Left kidney (tissue), 2 donors: ENCODE results near the gene RAVER2. TPM values are rescaled to one million over a fixed set of nuclear protein-coding genes. Genes with fewer than 3 reads are reported as not detected.
A peak's percentile ranks its signal among the peaks of the same experiment; 100 is the strongest.
"Not testable (repeated sequence)": the region's sequence is repeated elsewhere in the genome, so short reads cannot be mapped to it uniquely, and the experiment has no call there.

Experiments
- DNase-seq: peaks from one replicate; pipeline ENCODE4 v3.0.0-alpha.2; 2013
- polyA plus RNA-seq: library from polyadenylated mRNA; unstranded; fragments of 120-200 nt; gene quantifications from one replicate; pipeline ENCODE4 v1.2.1, GENCODE V29; 2013; ENCODE audit not compliant: insufficient read length

RAVER2 gene
- polyA plus RNA-seq, 1 donor, result 35.0 TPM

DNA sequence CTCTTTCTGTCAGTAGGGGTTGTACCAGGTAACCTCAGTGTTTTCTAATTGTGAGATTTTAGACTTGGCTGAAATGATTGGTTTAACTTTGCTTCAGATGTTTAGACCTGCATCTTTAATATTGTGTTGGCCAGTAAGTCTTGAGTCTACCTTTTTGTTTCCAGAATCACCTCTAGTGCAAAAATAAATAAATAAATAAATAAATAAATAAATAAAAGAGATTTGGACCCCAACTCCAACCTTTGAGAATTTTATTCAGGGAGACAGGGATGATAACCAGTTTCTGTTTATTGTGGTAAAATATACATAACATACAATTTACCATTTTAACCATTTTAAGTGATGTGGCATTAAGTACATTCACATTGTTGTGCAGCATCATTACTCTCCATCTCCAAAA is 64.4 kb downstream of the RAVER2 start:
- DNase-seq, result no peak

DNA sequence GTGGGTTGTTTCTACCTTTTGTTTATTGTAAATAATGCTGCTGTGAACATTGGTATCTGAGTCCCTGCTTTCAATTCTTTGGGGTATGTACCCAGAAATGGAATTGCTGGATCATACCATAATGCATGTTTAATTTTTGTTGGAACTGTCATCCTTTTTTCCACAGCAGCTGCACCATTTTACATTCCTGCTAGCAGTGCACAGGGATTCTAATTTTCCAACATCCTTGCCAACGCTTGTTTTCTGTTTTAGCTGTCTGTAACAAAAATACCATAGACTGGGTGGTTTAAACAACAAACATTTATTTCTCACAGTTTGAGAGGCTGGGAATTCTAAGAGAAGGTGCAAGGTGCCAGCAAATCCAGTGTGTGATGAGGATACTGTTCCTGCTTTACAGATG is 65.1 kb downstream of the RAVER2 start:
- no peak for DNase-seq

DNA sequence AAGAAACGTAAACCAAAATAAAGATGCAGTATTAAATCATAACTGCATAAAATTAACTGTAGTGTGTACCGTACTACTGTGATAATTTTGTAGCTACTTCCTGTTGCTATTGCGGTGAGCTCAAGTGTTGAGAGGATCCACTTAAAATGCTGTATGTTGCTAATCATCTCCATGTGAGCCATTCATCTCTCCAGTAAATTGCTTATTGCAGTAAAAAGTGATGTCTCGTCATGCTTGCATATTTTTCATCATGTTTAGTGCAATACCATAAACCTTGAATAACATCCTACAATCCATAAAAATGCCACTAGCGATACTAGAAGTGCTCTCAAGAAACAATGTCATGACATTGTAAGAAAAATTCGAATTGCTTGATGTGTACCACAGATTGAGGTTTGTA is 66.3 kb downstream of the RAVER2 start:
- DNase-seq, result no peak

DNA sequence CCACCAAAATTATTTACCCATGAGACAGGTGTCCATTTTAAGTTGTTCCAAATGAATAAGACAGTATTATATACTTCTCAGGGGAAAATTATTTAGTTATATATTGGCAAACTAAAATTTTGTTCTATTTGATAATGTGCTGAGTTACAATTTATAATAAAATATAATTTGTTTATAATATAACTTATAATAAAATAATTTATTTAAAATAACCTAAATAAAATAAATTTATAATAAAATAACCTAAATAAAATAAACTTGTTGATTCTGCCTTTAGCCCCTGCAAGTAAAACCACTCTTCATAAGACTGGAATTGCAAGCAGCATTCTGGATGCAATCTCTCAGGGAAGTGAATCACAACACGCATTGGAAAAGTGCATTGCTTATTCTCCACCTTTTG is 69.6 kb downstream of the RAVER2 start:
- DNase-seq, result no peak

GRCh38 chr1:64817364-64817763 is 72.5 kb downstream of the RAVER2 start:
- DNase-seq, result not testable (repeated sequence)

DNA sequence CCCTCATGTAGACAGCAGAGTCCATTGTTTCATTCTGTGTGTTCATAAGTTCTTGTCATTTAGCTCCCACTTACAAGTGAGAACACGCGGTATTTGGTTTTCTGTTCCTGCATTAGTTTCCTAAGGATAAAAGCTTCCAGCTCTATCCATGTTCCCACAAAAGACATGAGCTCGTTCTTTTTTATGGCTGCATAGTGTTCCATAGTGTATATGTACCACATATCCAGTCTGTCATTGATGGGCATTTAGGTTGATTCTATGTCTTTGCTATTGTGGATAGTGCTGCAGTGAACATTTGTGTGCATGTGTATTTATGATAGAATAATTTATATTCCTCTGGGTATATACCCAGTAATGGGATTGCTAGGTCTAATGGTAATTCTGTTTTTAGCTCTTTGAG is 75.7 kb downstream of the RAVER2 start:
- not testable (repeated sequence) for DNase-seq

GRCh38 chr1:64822621-64823020 is 77.7 kb downstream of the RAVER2 start:
- no peak for DNase-seq

DNA sequence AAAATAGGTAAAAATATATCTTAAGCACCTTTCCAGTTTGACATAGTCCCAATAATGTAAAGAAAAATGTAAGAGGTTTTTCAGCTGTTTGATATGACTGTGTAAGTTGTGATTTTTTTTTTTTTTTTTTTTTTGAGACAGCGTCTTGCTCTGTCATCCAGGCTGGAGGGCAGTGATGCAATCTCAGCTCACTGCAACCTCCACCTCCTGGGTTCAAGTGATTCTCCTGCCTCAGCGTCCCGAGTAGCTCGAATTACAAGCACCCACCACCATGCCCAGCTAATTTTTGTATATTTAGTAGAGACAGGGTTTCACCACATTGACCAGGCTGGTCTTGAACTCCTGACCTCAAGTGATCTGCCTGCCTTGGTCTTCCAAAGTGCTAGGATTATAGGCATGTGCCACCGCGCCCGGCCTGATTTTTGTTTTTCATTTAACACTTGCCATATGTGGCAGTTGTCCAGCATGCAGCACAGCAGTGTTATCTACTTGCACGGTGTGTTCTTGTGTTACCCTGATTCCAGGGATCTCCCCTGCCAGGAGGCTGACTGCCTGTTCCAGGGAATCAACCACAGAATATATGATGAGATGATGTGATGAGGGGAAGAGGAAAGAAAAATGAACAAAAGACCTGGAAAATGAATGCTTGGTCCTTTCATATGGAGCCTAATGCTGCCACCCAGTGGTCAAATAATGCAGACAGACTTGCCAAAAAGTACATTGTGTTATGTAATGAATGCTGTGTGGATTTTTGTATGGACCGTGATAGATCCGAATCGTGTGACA is 79.0 kb downstream of the RAVER2 start:
- peak; percentile 79 for DNase-seq

GRCh38 chr1:64826991-64827390 is 82.1 kb downstream of the RAVER2 start:
- no peak for DNase-seq

GRCh38 chr1:64828829-64829228 is 84.0 kb downstream of the RAVER2 start:
- DNase-seq, result no peak

GRCh38 chr1:64829411-64830029 is 84.6 kb downstream of the RAVER2 start:
- peak; percentile 18 for DNase-seq

DNA sequence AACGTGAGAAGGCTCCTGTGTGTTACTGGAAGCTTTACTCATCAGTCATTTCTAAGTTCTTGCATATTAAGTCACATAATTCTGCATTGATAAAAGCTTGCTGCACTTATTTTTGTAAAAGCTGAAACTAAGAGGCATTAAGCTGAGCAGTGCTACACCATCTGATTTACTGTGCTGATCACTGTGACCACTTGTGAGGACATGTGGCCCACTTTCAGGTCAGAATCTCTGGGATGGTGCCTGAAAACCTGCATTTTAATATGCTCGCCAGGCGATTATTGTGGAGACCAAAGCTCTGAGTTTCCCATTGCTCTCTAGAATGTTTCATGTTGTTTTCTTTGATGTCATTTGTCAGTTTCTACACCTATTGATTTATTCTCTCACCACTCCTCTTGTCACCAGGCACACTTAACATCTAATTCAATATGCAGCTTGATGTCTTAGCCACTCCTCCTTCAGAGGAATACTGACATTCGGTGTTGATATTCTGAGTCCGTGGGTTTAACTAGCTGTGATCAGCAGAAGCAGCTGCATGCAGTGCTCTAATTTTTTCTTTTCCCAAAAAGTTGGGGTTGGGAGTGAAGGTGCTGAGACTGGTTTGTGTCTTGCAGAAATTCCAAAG is 85.3 kb downstream of the RAVER2 start:
- DNase-seq, result no peak

DNA sequence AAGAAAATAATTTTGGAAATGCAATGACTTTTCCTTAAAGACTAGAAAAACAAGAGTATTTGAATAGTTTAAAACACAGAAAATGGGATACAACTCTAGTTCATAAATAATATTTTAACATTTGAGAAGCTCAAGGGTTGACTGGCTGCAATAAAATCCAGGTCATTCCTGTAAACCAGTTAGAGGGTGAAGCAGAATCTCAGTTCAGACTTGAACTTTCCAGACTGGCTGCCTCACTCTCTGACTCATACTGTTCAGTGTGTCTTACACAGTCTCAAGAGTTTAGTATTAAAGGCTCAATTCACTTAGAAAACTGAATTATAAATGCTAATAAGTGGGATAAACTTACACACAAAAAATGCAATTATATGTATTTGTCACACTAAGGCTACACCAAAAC is 89.9 kb downstream of the RAVER2 start:
- no peak for DNase-seq

- DNase-seq, result no peak
These were observed 91.9 kb downstream of the RAVER2 start for GRCh38 chr1:64836802-64837201.

DNA sequence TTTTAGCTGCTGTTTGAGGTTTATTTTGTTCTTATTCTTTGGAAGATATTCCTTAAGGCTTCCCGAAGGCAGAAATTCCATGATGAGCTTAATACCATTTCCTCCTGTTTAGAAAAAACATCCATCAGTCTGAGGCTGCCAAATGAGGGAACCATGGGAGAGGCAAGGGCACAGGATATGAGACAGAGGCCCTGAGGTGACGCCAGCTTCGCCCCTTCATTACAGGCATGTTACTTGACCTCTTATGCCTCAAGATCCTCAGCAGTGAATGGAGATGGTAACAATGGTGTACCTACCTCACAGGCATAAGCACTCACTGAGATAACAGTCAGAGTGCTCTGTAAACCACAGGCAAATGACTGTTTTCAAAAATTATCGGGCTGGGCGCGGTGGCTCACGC is 93.6 kb downstream of the RAVER2 start:
- no peak for DNase-seq

DNA sequence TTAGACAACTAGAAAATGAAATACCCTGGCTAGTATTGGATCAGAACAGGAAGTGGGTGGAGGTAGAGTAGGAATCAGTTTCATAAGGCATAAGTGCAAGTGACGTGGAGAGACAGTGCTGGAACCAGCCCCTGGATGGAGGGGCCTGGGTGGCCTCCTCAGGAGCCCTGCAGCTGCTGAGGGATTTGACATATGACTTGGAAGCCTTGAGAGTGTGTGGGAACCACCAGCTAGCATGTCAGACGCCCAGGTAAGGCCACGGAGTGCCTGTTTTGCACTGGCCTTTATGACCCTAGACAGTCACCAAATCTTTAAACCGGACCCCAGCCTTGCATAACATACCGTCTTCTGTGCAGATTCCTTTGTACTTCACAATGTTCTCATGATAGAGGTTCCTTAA is 94.4 kb downstream of the RAVER2 start:
- DNase-seq, result no peak

DNA sequence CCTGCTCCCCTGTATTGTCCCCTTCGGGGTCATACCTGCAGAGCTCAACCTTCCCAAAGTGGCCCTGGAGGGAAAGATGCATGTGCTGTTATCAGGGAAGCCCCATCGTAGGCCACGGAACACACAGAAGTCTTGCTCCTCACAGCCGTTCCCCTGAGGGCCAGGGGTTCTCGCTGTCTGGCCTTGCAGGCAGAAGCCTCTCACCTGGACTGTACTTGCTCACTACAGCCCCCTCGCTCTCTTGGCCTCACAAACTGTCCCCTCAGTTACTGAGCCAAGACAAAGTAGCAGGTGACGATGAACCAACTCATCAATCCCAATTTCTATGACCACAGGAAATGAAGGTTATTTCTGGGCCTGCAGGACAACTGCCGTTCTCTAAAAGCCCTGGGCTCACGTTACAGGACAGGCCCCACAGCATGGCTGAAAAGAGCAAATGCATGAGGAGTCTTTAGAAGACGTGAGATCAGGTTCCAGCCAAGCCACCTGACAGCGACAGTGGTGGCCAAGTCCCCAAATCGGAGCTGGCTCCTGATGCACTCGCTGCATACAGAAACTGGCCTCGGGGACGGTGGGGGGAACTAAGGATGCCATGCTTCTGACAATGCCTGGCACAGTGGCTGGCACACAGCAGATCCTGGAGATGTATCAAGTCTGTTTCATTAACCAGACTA is 95.0 kb downstream of the RAVER2 start:
- DNase-seq, result peak; percentile 14

GRCh38 chr1:64841330-64842065 is 96.6 kb downstream of the RAVER2 start:
- DNase-seq, result no peak

- no peak for DNase-seq
These were observed 97.3 kb downstream of the RAVER2 start for GRCh38 chr1:64842224-64842623.

GRCh38 chr1:64843675-64844074 is 98.8 kb downstream of the RAVER2 start:
- no peak for DNase-seq

DNA sequence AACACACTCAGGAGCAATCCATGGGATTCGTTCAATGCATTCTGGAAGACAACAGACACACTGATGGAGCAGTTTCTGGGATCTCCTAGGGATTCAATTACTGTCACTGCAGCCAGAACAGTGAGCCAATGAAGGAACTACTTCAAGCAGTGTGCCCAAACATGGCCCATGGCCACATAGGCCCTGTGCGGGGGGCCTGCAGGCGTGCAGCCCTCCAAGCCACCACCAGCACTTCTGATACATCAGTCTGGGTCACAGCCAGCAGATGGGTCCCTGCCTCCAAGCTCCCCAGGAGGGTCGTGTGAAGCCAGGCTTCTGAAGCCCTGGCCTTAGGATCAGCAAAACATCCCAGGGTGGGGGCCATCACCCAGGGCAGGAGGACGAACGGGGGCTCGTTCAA is 99.3 kb downstream of the RAVER2 start:
- DNase-seq, result no peak

DNA sequence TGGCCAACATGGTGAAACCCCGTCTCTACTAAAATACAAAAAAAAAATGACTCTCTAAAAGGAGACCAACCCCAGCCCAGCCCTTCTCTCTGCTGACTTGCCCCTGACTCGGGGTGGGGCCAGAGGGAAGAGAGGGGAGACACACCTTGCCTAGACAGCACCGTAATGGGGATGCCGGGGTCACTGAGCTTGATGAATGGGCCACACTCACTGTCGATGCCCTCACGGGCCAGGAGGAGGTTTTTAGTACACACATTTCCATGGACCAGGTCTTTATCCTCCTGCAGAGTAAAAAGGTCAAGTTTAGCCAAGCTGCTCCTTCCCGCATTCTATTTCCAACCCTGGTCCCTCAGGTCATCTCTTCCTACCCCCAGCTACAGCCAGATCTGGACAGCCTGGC is 99.7 kb downstream of the RAVER2 start:
- no peak for DNase-seq
